OCI-LY3 (cell line): ENCODE data around the gene UCKL1.

ENCODE experiments used
- CTCF ChIP-seq: fragments of 200-600, 300-600 bp; sonication (generic); IDR thresholded peaks from 2 replicates; pipeline ENCODE4 v1.5.1; 2014; ENCODE audit warnings: antibody characterized with exemption, low read length, low read depth
- EZH2phosphoT487 ChIP-seq: fragments of 200-600 bp; shearing (Covaris generic); IDR thresholded peaks from 2 replicates; pipeline ENCODE4 v1.6.1; 2018; ENCODE audit warnings: antibody characterized with exemption, mixed run types, low read depth

GRCh38 chr20:63955827-63956663 is at the start of gene UCKL1:
- TF ChIP-seq CTCF (peak; percentile 20; the same call in 1 of the 2 replicates), EZH2phosphoT487 (no peak)
